Activated CD4-positive, alpha-beta T cell treated with anti-CD3 and anti-CD28 coated beads, Interleukin-2, Interleukin-4, amounts not matched to agents 100 ng/mL and 50 ng/mL, durations not matched to agents 16 hours and 8 hours (primary cell): ENCODE measurements around the gene GRIFIN.

ENCODE experiments used
- DNase-seq: peaks from one replicate; pipeline ENCODE4 v3.0.0-alpha.2; 2020; ENCODE audit warnings: low spot score

Gene GRIFIN

GRCh38 chr7:2498708-2499107 lies 22.5 kb upstream of the GRIFIN start:
- DNase-seq, result no peak

- DNase-seq, result no peak
These were observed 21.5 kb upstream of the GRIFIN start for GRCh38 chr7:2497500-2498336.

- no peak for DNase-seq
These were observed 20.9 kb upstream of the GRIFIN start for GRCh38 chr7:2497065-2497464.

- DNase-seq, result no peak
These were observed 20.2 kb upstream of the GRIFIN start for GRCh38 chr7:2496375-2496774.

GRCh38 chr7:2495418-2496299 lies 19.5 kb upstream of the GRIFIN start:
- no peak for DNase-seq

DNA sequence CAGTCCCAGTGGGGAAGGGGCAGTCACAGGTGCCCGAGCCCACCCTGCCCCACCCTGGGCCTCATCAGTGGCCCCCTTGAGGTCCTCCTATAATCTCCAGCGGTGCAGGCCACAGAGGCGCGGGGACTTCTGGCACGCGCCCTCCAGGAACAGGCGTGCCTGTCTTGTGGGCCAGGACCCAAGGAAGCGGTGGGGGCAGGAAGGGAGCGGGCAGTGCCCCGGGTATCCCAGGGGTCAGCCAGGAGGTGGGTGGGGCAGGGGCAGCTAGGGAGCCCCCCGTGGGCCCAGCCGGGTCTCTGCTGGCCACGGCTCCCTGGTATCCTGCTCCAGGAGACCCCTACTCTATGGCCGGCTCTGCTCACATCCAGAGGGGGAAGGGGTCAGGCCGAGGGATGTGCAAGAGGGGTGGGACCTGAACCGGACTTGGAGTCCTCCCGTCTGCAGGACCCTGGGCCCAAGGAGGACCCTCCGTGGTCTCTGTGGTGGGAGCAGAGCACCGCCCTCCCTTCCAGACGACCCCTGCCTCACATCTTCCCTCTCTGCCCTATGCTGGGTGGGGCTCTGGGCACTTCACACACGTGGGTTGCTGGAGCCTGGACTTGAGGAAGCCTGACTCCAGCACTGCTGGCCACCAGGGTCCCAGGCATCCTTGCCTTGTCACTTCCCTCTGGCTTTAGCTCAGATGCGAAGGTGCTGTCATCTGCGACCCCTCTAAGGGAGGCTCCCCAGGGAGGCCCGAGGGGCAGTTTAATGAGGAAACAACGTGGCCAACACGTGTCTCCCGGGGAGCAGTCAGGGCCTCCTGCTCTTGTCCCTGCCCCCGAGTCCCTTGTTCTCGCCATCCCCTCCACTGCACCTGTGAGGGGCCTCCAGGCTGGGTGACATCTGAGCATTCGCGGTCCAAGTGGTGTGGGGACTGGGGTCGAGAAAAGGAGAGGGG lies 18.3 kb upstream of the GRIFIN start:
- DNase-seq, result no peak

- no peak for DNase-seq
These were observed 17.3 kb upstream of the GRIFIN start for GRCh38 chr7:2493205-2494164.

- DNase-seq, result no peak
These were observed 15.8 kb upstream of the GRIFIN start for GRCh38 chr7:2492038-2492437.

- no peak for DNase-seq
These were observed 14.0 kb upstream of the GRIFIN start for GRCh38 chr7:2490181-2490651.

DNA sequence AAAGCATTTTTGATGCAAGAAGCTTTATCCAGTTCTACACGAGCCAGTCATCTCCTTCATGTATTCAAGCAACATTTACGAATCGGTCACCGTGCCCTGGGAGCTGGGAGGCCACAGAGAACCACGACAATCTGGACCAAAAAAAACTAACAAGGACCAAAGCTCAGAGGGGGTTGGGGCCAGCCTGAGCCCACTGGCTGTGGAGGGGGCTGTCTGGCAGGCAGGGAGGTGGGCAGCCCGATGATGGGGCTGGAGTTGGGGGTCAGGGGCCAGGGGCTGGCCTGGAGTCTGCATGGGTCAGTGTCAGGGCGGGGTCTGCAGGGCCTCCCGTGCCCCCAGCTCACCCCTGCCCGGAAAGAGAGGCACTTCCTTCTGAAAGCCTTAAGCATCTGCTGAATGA lies 12.5 kb upstream of the GRIFIN start:
- no peak for DNase-seq

GRCh38 chr7:2488272-2488645 lies 12.1 kb upstream of the GRIFIN start:
- DNase-seq, result no peak

- no peak for DNase-seq
These were observed 11.5 kb upstream of the GRIFIN start for GRCh38 chr7:2487586-2488271.

- no peak for DNase-seq
These were observed 8.7 kb upstream of the GRIFIN start for GRCh38 chr7:2484868-2485267.

GRCh38 chr7:2483494-2483893 lies 7.3 kb upstream of the GRIFIN start:
- DNase-seq, result no peak

DNA sequence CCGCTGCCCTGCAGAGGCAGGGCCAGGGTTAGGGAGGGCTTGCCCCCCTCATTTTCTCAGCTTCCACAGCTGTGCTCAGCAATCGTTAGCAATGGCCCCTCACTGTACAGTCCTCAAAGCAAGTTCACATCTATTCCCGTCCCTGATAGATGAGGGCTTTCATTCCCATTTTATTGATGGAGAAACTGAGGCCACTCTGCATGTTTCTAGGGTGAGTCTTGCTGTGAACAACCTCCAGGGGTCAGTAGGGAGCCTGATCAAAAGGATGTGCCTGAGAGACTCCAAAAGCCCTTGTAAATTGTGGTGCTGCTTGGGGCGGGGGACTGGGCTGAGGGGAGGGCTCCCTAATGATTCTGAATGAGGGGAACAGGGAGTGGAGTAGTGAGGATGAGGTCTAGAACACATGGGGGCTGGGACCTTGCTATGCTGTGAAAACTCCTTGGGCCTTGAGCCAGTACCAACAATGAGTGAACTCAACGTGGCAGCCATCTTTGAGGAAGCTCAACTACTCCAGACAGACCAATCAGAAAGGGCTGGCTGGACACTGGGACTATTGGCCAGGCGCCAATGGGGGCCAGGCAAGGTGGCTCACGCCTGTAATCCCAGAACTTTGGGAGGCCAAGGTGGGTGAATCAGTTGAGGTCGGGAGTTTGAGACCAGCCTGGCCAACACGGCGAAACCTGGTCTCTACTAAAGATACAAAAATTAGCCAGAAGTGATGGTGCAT lies 6.7 kb upstream of the GRIFIN start:
- no peak for DNase-seq

DNA sequence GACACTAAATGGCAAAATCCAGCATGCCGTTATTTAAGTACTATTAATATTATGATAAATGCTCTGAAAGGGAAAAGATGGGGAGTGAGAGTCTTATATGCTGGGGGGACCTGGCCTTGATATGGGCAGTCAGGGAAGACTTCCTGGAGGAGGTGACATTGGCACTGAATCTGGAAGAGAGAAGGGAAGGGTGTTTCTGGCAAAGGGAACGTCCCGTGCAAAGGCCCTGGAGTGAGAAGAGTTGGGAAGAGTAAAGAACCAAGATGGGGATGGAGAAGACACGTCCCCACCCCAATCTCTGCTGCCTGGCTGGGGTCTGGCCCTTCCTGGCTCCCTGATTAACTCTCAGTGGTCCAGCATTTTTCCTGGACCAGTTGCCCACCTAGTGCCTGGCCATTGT lies 5.0 kb upstream of the GRIFIN start:
- DNase-seq, result no peak

- DNase-seq, result no peak
These were observed 3.8 kb upstream of the GRIFIN start for GRCh38 chr7:2480070-2480408.

DNA sequence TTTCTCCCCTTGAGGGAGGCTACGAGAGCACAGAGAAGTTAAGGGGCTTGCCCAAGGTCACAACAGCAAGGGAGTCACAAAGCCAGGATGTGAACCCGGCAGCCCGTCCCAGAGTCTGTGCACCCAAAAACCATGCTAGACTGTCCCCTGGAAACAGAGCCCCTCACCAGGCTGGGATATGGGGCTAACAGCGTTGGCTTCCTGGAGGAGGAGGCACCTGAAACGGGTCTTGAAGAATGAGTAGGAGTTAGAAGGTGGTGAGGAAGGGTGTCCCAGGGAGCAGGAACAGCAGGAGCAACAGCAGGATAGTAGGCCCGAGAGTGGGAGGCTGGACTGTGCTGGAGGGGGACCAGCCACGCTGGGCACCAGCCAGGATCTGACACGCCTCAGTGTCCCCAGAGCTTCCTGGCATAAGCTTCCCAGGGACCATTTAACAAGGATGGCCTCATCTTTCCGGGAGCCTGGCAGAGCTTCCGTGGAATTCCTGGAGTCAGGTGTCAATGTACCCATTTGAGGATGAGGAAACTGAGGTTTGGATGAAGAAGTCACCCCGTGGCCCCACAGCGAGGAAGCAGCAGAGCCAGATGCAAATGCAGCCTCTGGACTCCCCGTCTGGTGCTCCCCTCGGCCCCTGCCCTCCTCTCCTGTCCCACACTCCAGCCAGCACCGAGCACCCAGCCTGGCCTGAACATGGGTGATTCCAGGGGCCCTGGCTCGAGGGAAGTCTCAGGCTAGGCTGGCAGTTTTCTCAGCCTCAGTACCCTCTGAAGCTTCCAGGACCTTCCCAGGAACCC lies 3.3 kb upstream of the GRIFIN start:
- DNase-seq, result no peak

- DNase-seq, result no peak
These were observed 2.6 kb upstream of the GRIFIN start for GRCh38 chr7:2478800-2479199.
